GM19463 (cell line): ENCODE results near the gene RBM19.
"Not testable (repeated sequence)": the region's sequence is repeated elsewhere in the genome, so short reads cannot be mapped to it uniquely, and the experiment has no call there.

Source experiments
- ATAC-seq: cut with Tn5 transposase; IDR thresholded peaks from one replicate; pipeline ENCODE4 v1.9.1; 2021; ENCODE audit warnings: mild to moderate bottlenecking, moderate library complexity; ENCODE audit not compliant: unreplicated experiment

RBM19 gene

GRCh38 chr12:113906411-113907200, 59.5 kb downstream of the RBM19 start:
- ATAC-seq: no peak

- no peak for ATAC-seq
Measured at GRCh38 chr12:113905829-113906228, 60.3 kb downstream of the RBM19 start.

GRCh38 chr12:113903381-113903863, 62.7 kb downstream of the RBM19 start:
- ATAC-seq: no peak

GRCh38 chr12:113901319-113901718, 64.8 kb downstream of the RBM19 start:
- ATAC-seq: not testable (repeated sequence)

GRCh38 chr12:113900716-113901115, 65.4 kb downstream of the RBM19 start:
- no peak for ATAC-seq

GRCh38 chr12:113899561-113900471, 66.3 kb downstream of the RBM19 start:
- ATAC-seq: no peak

GRCh38 chr12:113899042-113899560, 67.0 kb downstream of the RBM19 start:
- ATAC-seq: no peak

- ATAC-seq: no peak
Measured at GRCh38 chr12:113898466-113898865, 67.7 kb downstream of the RBM19 start.

GRCh38 chr12:113897406-113897805, 68.7 kb downstream of the RBM19 start:
- no peak for ATAC-seq

GRCh38 chr12:113896841-113897240, 69.3 kb downstream of the RBM19 start:
- ATAC-seq: no peak

- ATAC-seq: no peak
Measured at GRCh38 chr12:113896194-113896593, 69.9 kb downstream of the RBM19 start.

- no peak for ATAC-seq
Measured at GRCh38 chr12:113895176-113895575, 70.9 kb downstream of the RBM19 start.

GRCh38 chr12:113894697-113895096, 71.4 kb downstream of the RBM19 start:
- no peak for ATAC-seq

- ATAC-seq: no peak
Measured at GRCh38 chr12:113893221-113893620, 72.9 kb downstream of the RBM19 start.

GRCh38 chr12:113892556-113892955, 73.6 kb downstream of the RBM19 start:
- no peak for ATAC-seq

GRCh38 chr12:113891739-113892520, 74.2 kb downstream of the RBM19 start:
- ATAC-seq: no peak

GRCh38 chr12:113891167-113891692, 74.9 kb downstream of the RBM19 start:
- no peak for ATAC-seq

- no peak for ATAC-seq
Measured at GRCh38 chr12:113889891-113890581, 76.1 kb downstream of the RBM19 start.

- no peak for ATAC-seq
Measured at GRCh38 chr12:113889076-113889475, 77.0 kb downstream of the RBM19 start.

GRCh38 chr12:113888435-113888834, 77.7 kb downstream of the RBM19 start:
- ATAC-seq: no peak
